Measurements from ENCODE around the gene SLFN12.

- TF ChIP-seq MLX (CRISPR knock-in tag; IDR thresholded peaks at IDR 0.05) (no peak), ZNF317 (CRISPR knock-in tag; IDR thresholded peaks at IDR 0.05; ENCODE audit: borderline replicate concordance, low read depth) (no peak), JUN (CRISPR knock-in tag; IDR thresholded peaks at IDR 0.05) (no peak), CTCF (IDR thresholded peaks at IDR 0.05) (no peak), MAX (CRISPR knock-in tag; IDR thresholded peaks at IDR 0.05) (no peak), GABPB1 (CRISPR knock-in tag; IDR thresholded peaks at IDR 0.05) (no peak), NFYB (CRISPR knock-in tag; conservative IDR thresholded peaks at IDR 0.05; ENCODE audit: low read depth) (no peak), ZNF121 (CRISPR knock-in tag; IDR thresholded peaks at IDR 0.05) (no peak), ZBTB43 (CRISPR knock-in tag; IDR thresholded peaks at IDR 0.05) (no peak), CDX4 (CRISPR knock-in tag; IDR thresholded peaks at IDR 0.05; ENCODE audit: borderline replicate concordance) (no peak), ZNF423 (CRISPR knock-in tag; IDR thresholded peaks at IDR 0.05) (no peak)
Observed at GRCh38 chr17:35374766-35375344, 57.4 kb downstream of the SLFN12 start.
